GM21390 (cell line): ENCODE measurements around the gene TIAM2.
"Not testable (repeated sequence)": the region's sequence is repeated elsewhere in the genome, so short reads cannot be mapped to it uniquely, and the experiment has no call there.

Source experiments
- ATAC-seq: cut with Tn5 transposase; IDR thresholded peaks from one replicate; pipeline ENCODE4 v1.9.1; 2021; ENCODE audit not compliant: unreplicated experiment

TIAM2 gene

GRCh38 chr6:154989448-154989847, 5.7 kb upstream of the TIAM2 start:
- ATAC-seq, result no peak

GRCh38 chr6:154991207-154991606, 3.9 kb upstream of the TIAM2 start:
- ATAC-seq, result no peak

GRCh38 chr6:154993026-154993425, 2.1 kb upstream of the TIAM2 start:
- ATAC-seq, result no peak

- no peak for ATAC-seq
Observed at GRCh38 chr6:154993710-154994109, 1.4 kb upstream of the TIAM2 start.

- no peak for ATAC-seq
Observed at GRCh38 chr6:154994836-154995253, 270 bp upstream of the TIAM2 start.

- no peak for ATAC-seq
Observed at GRCh38 chr6:154996016-154996590, 988 bp downstream of the TIAM2 start.

GRCh38 chr6:154996841-154997311, 1.8 kb downstream of the TIAM2 start:
- ATAC-seq, result no peak

GRCh38 chr6:154998855-154999254, 3.7 kb downstream of the TIAM2 start:
- no peak for ATAC-seq

GRCh38 chr6:155001482-155001881, 6.4 kb downstream of the TIAM2 start:
- ATAC-seq, result no peak

- no peak for ATAC-seq
Observed at GRCh38 chr6:155001934-155002333, 6.8 kb downstream of the TIAM2 start.

GRCh38 chr6:155003476-155003875, 8.4 kb downstream of the TIAM2 start:
- ATAC-seq, result no peak

GRCh38 chr6:155004017-155004416, 8.9 kb downstream of the TIAM2 start:
- ATAC-seq, result no peak

GRCh38 chr6:155004576-155005372, 9.7 kb downstream of the TIAM2 start:
- ATAC-seq, result no peak

- no peak for ATAC-seq
Observed at GRCh38 chr6:155008625-155009024, 13.5 kb downstream of the TIAM2 start.

- ATAC-seq, result no peak
Observed at GRCh38 chr6:155010940-155011339, 15.8 kb downstream of the TIAM2 start.

- no peak for ATAC-seq
Observed at GRCh38 chr6:155011809-155012291, 16.7 kb downstream of the TIAM2 start.

- no peak for ATAC-seq
Observed at GRCh38 chr6:155013457-155013876, 18.4 kb downstream of the TIAM2 start.

GRCh38 chr6:155014137-155014536, 19.0 kb downstream of the TIAM2 start:
- no peak for ATAC-seq

- no peak for ATAC-seq
Observed at GRCh38 chr6:155014670-155015300, 19.7 kb downstream of the TIAM2 start.

GRCh38 chr6:155018415-155018814, 23.3 kb downstream of the TIAM2 start:
- not testable (repeated sequence) for ATAC-seq

- ATAC-seq, result no peak
Observed at GRCh38 chr6:155021680-155022079, 26.6 kb downstream of the TIAM2 start.

GRCh38 chr6:155022721-155023120, 27.6 kb downstream of the TIAM2 start:
- no peak for ATAC-seq
